ENCODE measurements around the gene RAB27A. TPM values are rescaled to one million over a fixed set of nuclear protein-coding genes. Genes with fewer than 3 reads are reported as not detected.

The RAB27A gene
- total and polyA plus RNA-seq, 2 donors (not counting 3 experiments of a cell fraction or from before 2014, with no cell fraction given), result 7.3 to 30.9 TPM

DNA sequence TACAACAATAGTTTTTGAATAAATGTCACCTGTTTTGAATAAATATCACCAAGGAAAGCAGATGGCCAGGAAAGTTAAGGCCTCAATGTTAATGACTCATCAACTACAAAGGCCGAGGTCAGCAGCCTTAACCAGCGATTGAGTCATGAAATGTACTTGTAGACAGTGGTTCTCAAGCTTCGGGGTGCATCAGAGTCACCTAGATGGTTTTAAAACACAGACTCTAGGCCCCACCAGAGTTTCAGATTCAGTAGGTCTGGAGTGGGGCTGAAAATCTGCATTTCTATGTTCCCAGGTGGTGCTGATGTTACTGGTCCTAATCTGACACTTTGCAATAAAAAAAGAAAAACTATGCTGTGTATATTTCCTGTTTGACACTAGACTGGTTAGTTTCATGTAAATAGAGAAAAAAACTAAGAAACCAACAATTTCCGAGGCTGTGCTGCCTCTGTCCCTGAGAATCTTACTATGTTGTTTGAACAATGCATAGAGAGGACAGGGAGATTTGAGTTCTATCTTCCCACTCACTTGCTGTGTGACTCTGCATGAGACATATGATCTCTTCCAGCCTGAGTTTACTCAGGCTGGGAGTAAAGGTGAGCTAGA lies 9.8 kb downstream of the RAB27A start:
- Histone ChIP-seq H3K27ac (ENCODE audit: insufficient read depth, low read depth, low read length) (peak overlapping the region; percentile 86), H3K79me2 (ENCODE audit: control insufficient read depth, insufficient read depth, low read length) (peaks cover 8% of the 10 kb centered on the region), H3K4me1 (ENCODE audit: control insufficient read depth, extremely low read depth, insufficient read depth, low read length) (peaks cover 39% of the 10 kb centered on the region), H3K9me3 (replicated peaks; ENCODE audit: control insufficient read depth, insufficient read depth, low read length) (no peaks in the 10 kb centered on the region), H3K4me3 (replicated peaks in 1 of 3; ENCODE audit: insufficient read depth in 1 of 3, low read depth in 1 of 3, low read length in 3 of 3) (no peak overlapping the region), H3K27me3 (ENCODE audit: control insufficient read depth in 2 of 2, insufficient read depth in 2 of 2, low read length in 2 of 2) (no peaks in the 10 kb centered on the region), H3K36me3 (ENCODE audit: control insufficient read depth in 2 of 2, extremely low read depth in 1 of 2, insufficient read depth in 2 of 2, low read length in 2 of 2) (no peaks in the 10 kb centered on the region), H3K4me2 (ENCODE audit: insufficient read depth, low read length) (peak overlapping the region; percentile 38), H3K9ac (replicated peaks; ENCODE audit: extremely low read depth, insufficient read depth, low read length) (peak overlapping the region; percentile 4), H4K20me1 (replicated peaks; ENCODE audit: control insufficient read depth, extremely low read depth, insufficient read depth, low read length) (no peaks in the 10 kb centered on the region), H3K9me1 (replicated peaks; ENCODE audit: control insufficient read depth, extremely low read depth, insufficient read depth, low read length) (peaks cover 2% of the 10 kb centered on the region), H2AFZ (ENCODE audit: low read depth, low read length) (no peak overlapping the region)
- DNase-seq (ENCODE audit: low read depth, low spot score) (peak; percentile 84), FAIRE-seq (peak; percentile 66)
- POLR2A ChIA-PET, result no interaction called here
- CTCF ChIA-PET, result no interaction called here
- intact Hi-C loops (cut with micrococcal nuclease) (loop anchor here (1.0 kb wide), 1 partner anchor 9 kb away; the partner anchor contains the start of gene RAB27A), dilution Hi-C loops (cut with MboI; ENCODE audit: extremely low pct_ligation_motif_present, low sequenced_read_pairs) (no loop called here)
- BruUV-seq (replicated peaks), result no TSS peak
- TF ChIP-seq JUN (IDR thresholded peaks at IDR 0.05; ENCODE audit: borderline replicate concordance, insufficient read depth, insufficient read length, low read depth) (peak; percentile 95), FOS (IDR thresholded peaks at IDR 0.05; ENCODE audit: borderline replicate concordance, insufficient read depth, low read length) (peak; percentile 93), POLR2AphosphoS5 (IDR thresholded peaks at IDR 0.05; ENCODE audit: insufficient read depth, low read depth, low read length) (peak; percentile 55), GATA2 (IDR thresholded peaks at IDR 0.05; ENCODE audit: insufficient read depth, insufficient read length, low read depth, low read length) (peak; percentile 78), POLR2A (IDR thresholded peaks at IDR 0.05; ENCODE audit: low read depth, low read length) (no peak)

DNA sequence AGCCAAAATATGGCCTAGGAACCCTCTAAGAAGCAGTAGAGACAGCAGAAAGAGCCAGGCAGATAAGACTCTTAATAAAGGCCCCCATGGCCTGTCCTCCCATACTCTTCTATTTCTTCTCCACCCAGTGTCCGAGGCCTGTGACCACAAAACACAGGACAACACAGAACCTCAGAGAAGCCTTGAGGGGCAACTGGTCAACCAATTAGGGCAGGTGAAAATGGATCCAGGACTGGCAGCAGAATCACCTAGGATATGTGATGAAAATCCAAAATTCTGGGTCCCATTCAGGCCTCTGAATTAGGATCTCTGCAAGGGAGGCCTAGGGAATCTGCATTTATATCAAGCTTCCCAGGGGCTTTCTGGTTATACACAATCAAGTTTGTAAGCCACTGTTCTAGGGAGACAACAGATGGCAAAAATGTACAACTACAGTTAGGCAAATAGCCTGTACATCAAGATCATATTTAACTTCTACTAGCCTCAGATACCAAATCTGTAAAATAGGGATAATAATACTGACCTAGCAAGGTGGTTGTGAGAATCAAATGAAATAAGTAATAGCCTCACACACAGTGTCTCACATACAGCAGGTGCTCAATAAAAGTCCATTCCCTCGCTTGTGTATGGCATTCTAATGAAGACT lies 10.4 kb downstream of the RAB27A start:
- peak overlapping the region; percentile 38 for H3K4me2 ChIP-seq (ENCODE audit: insufficient read depth, low read length)
- no TSS peak for BruUV-seq (replicated peaks)
- no peaks in the 10 kb centered on the region for H4K20me1 ChIP-seq (replicated peaks; ENCODE audit: control insufficient read depth, extremely low read depth, insufficient read depth, low read length)
- POLR2A ChIA-PET, result no interaction called here
- H3K79me2 ChIP-seq (ENCODE audit: control insufficient read depth, insufficient read depth, low read length), result peaks cover 6% of the 10 kb centered on the region
- TF ChIP-seq, protein P1, sequence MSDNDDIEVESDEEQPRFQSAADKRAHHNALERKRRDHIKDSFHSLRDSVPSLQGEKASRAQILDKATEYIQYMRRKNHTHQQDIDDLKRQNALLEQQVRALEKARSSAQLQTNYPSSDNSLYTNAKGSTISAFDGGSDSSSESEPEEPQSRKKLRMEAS (IDR thresholded peaks at IDR 0.05; ENCODE audit: insufficient read depth, insufficient read length), result no peak
- no peak for TF ChIP-seq POLR2A (IDR thresholded peaks at IDR 0.05; ENCODE audit: low read depth, low read length)
- no peak for TF ChIP-seq GATA2 (IDR thresholded peaks at IDR 0.05; ENCODE audit: insufficient read depth, insufficient read length, low read depth, low read length)
- no peak for TF ChIP-seq FOS (IDR thresholded peaks at IDR 0.05; ENCODE audit: borderline replicate concordance, insufficient read depth, low read length)
- TF ChIP-seq JUN (IDR thresholded peaks at IDR 0.05; ENCODE audit: borderline replicate concordance, insufficient read depth, insufficient read length, low read depth), result no peak
- TF ChIP-seq POLR2AphosphoS5 (IDR thresholded peaks at IDR 0.05; ENCODE audit: insufficient read depth, low read depth, low read length), result no peak
- no peak for TF ChIP-seq EZH2 (IDR thresholded peaks at IDR 0.05; ENCODE audit: borderline replicate concordance, low read depth, low read length, severe bottlenecking)
- no peak for TF ChIP-seq MYC (IDR thresholded peaks at IDR 0.05; ENCODE audit: low read depth, low read length)
- TF ChIP-seq, protein P2, sequence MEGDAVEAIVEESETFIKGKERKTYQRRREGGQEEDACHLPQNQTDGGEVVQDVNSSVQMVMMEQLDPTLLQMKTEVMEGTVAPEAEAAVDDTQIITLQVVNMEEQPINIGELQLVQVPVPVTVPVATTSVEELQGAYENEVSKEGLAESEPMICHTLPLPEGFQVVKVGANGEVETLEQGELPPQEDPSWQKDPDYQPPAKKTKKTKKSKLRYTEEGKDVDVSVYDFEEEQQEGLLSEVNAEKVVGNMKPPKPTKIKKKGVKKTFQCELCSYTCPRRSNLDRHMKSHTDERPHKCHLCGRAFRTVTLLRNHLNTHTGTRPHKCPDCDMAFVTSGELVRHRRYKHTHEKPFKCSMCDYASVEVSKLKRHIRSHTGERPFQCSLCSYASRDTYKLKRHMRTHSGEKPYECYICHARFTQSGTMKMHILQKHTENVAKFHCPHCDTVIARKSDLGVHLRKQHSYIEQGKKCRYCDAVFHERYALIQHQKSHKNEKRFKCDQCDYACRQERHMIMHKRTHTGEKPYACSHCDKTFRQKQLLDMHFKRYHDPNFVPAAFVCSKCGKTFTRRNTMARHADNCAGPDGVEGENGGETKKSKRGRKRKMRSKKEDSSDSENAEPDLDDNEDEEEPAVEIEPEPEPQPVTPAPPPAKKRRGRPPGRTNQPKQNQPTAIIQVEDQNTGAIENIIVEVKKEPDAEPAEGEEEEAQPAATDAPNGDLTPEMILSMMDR (IDR thresholded peaks at IDR 0.05; ENCODE audit: extremely low read depth in 1 of 2, insufficient read depth in 1 of 2, low read depth in 1 of 2, low read length in 2 of 2), result no peak
- CTCF ChIA-PET, result no interaction called here
- no peak for DNase-seq (ENCODE audit: low read depth, low spot score)
- peaks cover 39% of the 10 kb centered on the region for H3K4me1 ChIP-seq (ENCODE audit: control insufficient read depth, extremely low read depth, insufficient read depth, low read length)
- FAIRE-seq, result no peak
- H3K27ac ChIP-seq (ENCODE audit: insufficient read depth, low read depth, low read length), result peak overlapping the region; percentile 86
- H3K9me1 ChIP-seq (replicated peaks; ENCODE audit: control insufficient read depth, extremely low read depth, insufficient read depth, low read length), result peaks cover 2% of the 10 kb centered on the region
- H3K27me3 ChIP-seq (ENCODE audit: control insufficient read depth in 2 of 2, insufficient read depth in 2 of 2, low read length in 2 of 2), result no peaks in the 10 kb centered on the region
- H3K36me3 ChIP-seq (ENCODE audit: control insufficient read depth in 2 of 2, extremely low read depth in 1 of 2, insufficient read depth in 2 of 2, low read length in 2 of 2), result no peaks in the 10 kb centered on the region
- H3K4me3 ChIP-seq (replicated peaks in 1 of 3; ENCODE audit: insufficient read depth in 1 of 3, low read depth in 1 of 3, low read length in 3 of 3), result no peak overlapping the region
- no peaks in the 10 kb centered on the region for H3K9me3 ChIP-seq (replicated peaks; ENCODE audit: control insufficient read depth, insufficient read depth, low read length)
- no peak overlapping the region for H3K9ac ChIP-seq (replicated peaks; ENCODE audit: extremely low read depth, insufficient read depth, low read length)
- dilution Hi-C loops (cut with MboI; ENCODE audit: extremely low pct_ligation_motif_present, low sequenced_read_pairs) (no loop called here), intact Hi-C loops (cut with micrococcal nuclease) (loop anchor here (1.0 kb wide), 1 partner anchor 10 kb away; the partner anchor contains the start of gene RAB27A)
- no peak overlapping the region for H2AFZ ChIP-seq (ENCODE audit: low read depth, low read length)
